ES-I3 (cell line): ENCODE data around the gene ARHGEF11.

Experiments used
- H3K36me3 ChIP-seq: 2 replicates; pipeline ENCODE4 v1.6.1; 2013; ENCODE audit warnings: mild to moderate bottlenecking, low read length, control low read depth, moderate library complexity; ENCODE audit not compliant: insufficient read depth
- H3K4me1 ChIP-seq: 2 replicates; pipeline ENCODE4 v1.6.1; 2013; ENCODE audit warnings: mild to moderate bottlenecking, control low read depth, low read length; ENCODE audit not compliant: insufficient read depth
- H3K9ac ChIP-seq: 2 replicates; pipeline ENCODE4 v1.6.1; 2013; ENCODE audit warnings: low read depth, mild to moderate bottlenecking, low read length, moderate library complexity
- H3K9me3 ChIP-seq: 2 replicates; pipeline ENCODE4 v1.6.1; 2013; ENCODE audit warnings: mild to moderate bottlenecking, low read length, moderate library complexity; ENCODE audit not compliant: control insufficient read depth, insufficient read depth

ARHGEF11 gene

GRCh38 chr1:156903328-156904091, 142.0 kb downstream of the ARHGEF11 start:
- Histone ChIP-seq H3K4me1 (peaks cover 14% of the 10 kb centered on the region), H3K36me3 (no peaks in the 10 kb centered on the region), H3K9me3 (no peaks in the 10 kb centered on the region), H3K9ac (no peak overlapping the region)

GRCh38 chr1:156901966-156902915, 143.3 kb downstream of the ARHGEF11 start:
- Histone ChIP-seq H3K9me3 (no peaks in the 10 kb centered on the region), H3K36me3 (no peaks in the 10 kb centered on the region), H3K9ac (no peak overlapping the region), H3K4me1 (peaks cover 26% of the 10 kb centered on the region)

GRCh38 chr1:156901590-156901900, 144.0 kb downstream of the ARHGEF11 start:
- Histone ChIP-seq H3K36me3 (no peaks in the 10 kb centered on the region), H3K9me3 (no peaks in the 10 kb centered on the region), H3K4me1 (peaks cover 31% of the 10 kb centered on the region), H3K9ac (no peak overlapping the region)

- peaks cover 36% of the 10 kb centered on the region for H3K4me1 ChIP-seq
These were observed 144.5 kb downstream of the ARHGEF11 start for GRCh38 chr1:156900896-156901589.

GRCh38 chr1:156899956-156900718, 145.4 kb downstream of the ARHGEF11 start:
- H3K9me3 ChIP-seq: no peaks in the 10 kb centered on the region
- H3K9ac ChIP-seq: no peak overlapping the region
- peaks cover 36% of the 10 kb centered on the region for H3K4me1 ChIP-seq
- no peaks in the 10 kb centered on the region for H3K36me3 ChIP-seq

More at GRCh38 chr1:156900896-156901589, 144.5 kb downstream of the ARHGEF11 start:
- H3K9me3 ChIP-seq: no peaks in the 10 kb centered on the region
- no peaks in the 10 kb centered on the region for H3K36me3 ChIP-seq
- no peak overlapping the region for H3K9ac ChIP-seq

GRCh38 chr1:156898971-156899664, 146.4 kb downstream of the ARHGEF11 start:
- no peaks in the 10 kb centered on the region for H3K36me3 ChIP-seq
- H3K9me3 ChIP-seq: no peaks in the 10 kb centered on the region
- H3K4me1 ChIP-seq: peaks cover 36% of the 10 kb centered on the region
- H3K9ac ChIP-seq: no peak overlapping the region

GRCh38 chr1:156898161-156898566, 147.4 kb downstream of the ARHGEF11 start:
- Histone ChIP-seq H3K9me3 (no peaks in the 10 kb centered on the region), H3K9ac (no peak overlapping the region), H3K4me1 (peaks cover 36% of the 10 kb centered on the region), H3K36me3 (no peaks in the 10 kb centered on the region)

GRCh38 chr1:156897078-156897825, 148.3 kb downstream of the ARHGEF11 start:
- Histone ChIP-seq H3K9me3 (no peaks in the 10 kb centered on the region), H3K9ac (no peak overlapping the region), H3K4me1 (peaks cover 35% of the 10 kb centered on the region), H3K36me3 (no peaks in the 10 kb centered on the region)

- Histone ChIP-seq H3K9ac (no peak overlapping the region), H3K4me1 (peaks cover 32% of the 10 kb centered on the region), H3K36me3 (no peaks in the 10 kb centered on the region), H3K9me3 (no peaks in the 10 kb centered on the region)
These were observed 149.0 kb downstream of the ARHGEF11 start for GRCh38 chr1:156896490-156897033.

GRCh38 chr1:156895927-156896326, 149.6 kb downstream of the ARHGEF11 start:
- no peaks in the 10 kb centered on the region for H3K36me3 ChIP-seq
- H3K4me1 ChIP-seq: peaks cover 32% of the 10 kb centered on the region
- H3K9ac ChIP-seq: no peak overlapping the region

GRCh38 chr1:156895455-156895812, 150.1 kb downstream of the ARHGEF11 start:
- Histone ChIP-seq H3K36me3 (no peaks in the 10 kb centered on the region), H3K4me1 (peaks cover 32% of the 10 kb centered on the region), H3K9me3 (no peaks in the 10 kb centered on the region), H3K9ac (no peak overlapping the region)

More at GRCh38 chr1:156895927-156896326, 149.6 kb downstream of the ARHGEF11 start:
- H3K9me3 ChIP-seq: no peaks in the 10 kb centered on the region

GRCh38 chr1:156894711-156895454, 150.7 kb downstream of the ARHGEF11 start:
- no peak overlapping the region; the same call in 1 of the 2 replicates for H3K9ac ChIP-seq
- no peaks in the 10 kb centered on the region for H3K36me3 ChIP-seq
- peaks cover 32% of the 10 kb centered on the region for H3K4me1 ChIP-seq
- H3K9me3 ChIP-seq: no peaks in the 10 kb centered on the region
